GM12878 (cell line): ENCODE results near the gene TOR1AIP1. TPM values are rescaled to one million over a fixed set of nuclear protein-coding genes. Genes with fewer than 3 reads are reported as not detected.

Experiments used
- ATAC-seq: fragments of 200-7000 bp; cut with Tn5 transposase; 3 replicates; pipeline ENCODE4 v1.9.1; 2020; ENCODE audit warnings: mild to moderate bottlenecking, moderate library complexity
- BruUV-seq: library from RNA; stranded (reverse); fragments of 400-500 nt; replicated peaks from 2 replicates; lab custom pipeline; 2021; lab: Mats Ljungman, UMichigan
- CTCF ChIA-PET: fragments of 300-600 bp; sonication (Branson Sonifier 250); formaldehyde crosslinking; extraction: SDS; loops from one replicate; lab custom pipeline; 2021; ENCODE audit warnings: inconsistent platforms; lab: Yijun Ruan, JAX
- POLR2A ChIA-PET: fragments of 350-600 bp; formaldehyde crosslinking; extraction: SDS; loops from one replicate; lab custom pipeline; 2021; ENCODE audit warnings: inconsistent platforms; lab: Charles Lee
- RAD21 ChIA-PET: fragments of 300-600 bp; sonication (Branson Sonifier 250); formaldehyde crosslinking; loops from one replicate; lab custom pipeline; 2023; ENCODE audit warnings: antibody characterized with exemption; ENCODE audit not compliant: unreplicated experiment; lab: Charles Lee
- SMC1A ChIA-PET: fragments of 300-600 bp; sonication (Branson Sonifier 250); formaldehyde crosslinking; loops from one replicate; lab custom pipeline; 2023; ENCODE audit not compliant: unreplicated experiment, uncharacterized antibody; lab: Charles Lee
- DNase-seq: peaks from one replicate; pipeline ENCODE4 v3.0.0-alpha.2; 2011; ENCODE audit warnings: low read depth, low spot score
- FAIRE-seq: peaks from 3 replicates; lab custom pipeline; 2011; peaks lifted over from hg19 to GRCh38; lab: Jason Lieb, UNC
- H2AFZ ChIP-seq: 2 replicates; pipeline ENCODE4 v1.6.0; 2011; ENCODE audit warnings: low read depth, low read length, control low read depth; ENCODE audit not compliant: control insufficient read depth
- H3K27ac ChIP-seq: 2 replicates; pipeline ENCODE4 v1.5.1; 2011; ENCODE audit warnings: control low read depth; ENCODE audit not compliant: control insufficient read depth, insufficient read depth
- H3K27me3 ChIP-seq, 2 experiments: replicated peaks in 1 of 2; 2 replicates each; pipeline versions ENCODE4 v1.6.0 to v1.6.1; 2011; ENCODE audit warnings: low read length in 1 of 2; ENCODE audit not compliant: control insufficient read depth in 2 of 2, insufficient read depth in 2 of 2
- H3K36me3 ChIP-seq, 2 experiments: 2 replicates each; pipeline ENCODE4 v1.5.1; 2011; ENCODE audit warnings: low read length in 1 of 2; ENCODE audit not compliant: control insufficient read depth in 2 of 2, insufficient read depth in 2 of 2
- H3K4me1 ChIP-seq: 2 replicates; pipeline ENCODE4 v1.6.1; 2011; ENCODE audit warnings: mild to moderate bottlenecking, low read length, moderate library complexity, mixed read lengths; ENCODE audit not compliant: control insufficient read depth, insufficient read depth
- H3K4me2 ChIP-seq: 2 replicates; pipeline ENCODE4 v1.6.0; 2011; ENCODE audit warnings: control low read depth; ENCODE audit not compliant: control insufficient read depth, insufficient read depth
- H3K4me3 ChIP-seq: fragments of 200-600 bp; sonication (generic); 2 replicates; pipeline ENCODE4 v1.5.1; 2016
- H3K79me2 ChIP-seq: 2 replicates; pipeline ENCODE4 v1.6.0; 2011; ENCODE audit warnings: low read length; ENCODE audit not compliant: control insufficient read depth, insufficient read depth
- H3K9ac ChIP-seq: 2 replicates; pipeline ENCODE4 v1.8.0; 2011; ENCODE audit warnings: low read length, control low read depth, mixed read lengths; ENCODE audit not compliant: control insufficient read depth, insufficient read depth
- H3K9me3 ChIP-seq: replicated peaks from 3 replicates; pipeline ENCODE4 v1.5.1; 2011; ENCODE audit warnings: mild to moderate bottlenecking, low read length; ENCODE audit not compliant: control insufficient read depth, insufficient read depth
- H4K20me1 ChIP-seq: 2 replicates; pipeline ENCODE4 v1.6.0; 2011; ENCODE audit not compliant: control insufficient read depth, insufficient read depth
- BMI1 ChIP-seq: fragments of 450-650 bp; IDR thresholded peaks from 2 replicates; pipeline ENCODE4 v1.6.1; 2016; ENCODE audit warnings: mild to moderate bottlenecking, moderate library complexity, borderline replicate concordance
- ELK1 ChIP-seq: IDR thresholded peaks from 2 replicates; pipeline ENCODE4 v1.6.1; 2012; ENCODE audit warnings: low read depth, low read length, improper control_type of control experiment
- EP300 ChIP-seq, 2 experiments: fragments of 150-350 bp in 1 of 2; IDR thresholded peaks; 2 replicates each; pipeline ENCODE4 v1.6.1; 2011 to 2012; ENCODE audit warnings: low read depth in 2 of 2, low read length in 2 of 2, borderline replicate concordance in 1 of 2, improper control_type of control experiment in 1 of 2, inconsistent platforms in 1 of 2; ENCODE audit not compliant: control insufficient read depth in 1 of 2
- FOXM1 ChIP-seq: IDR thresholded peaks from 2 replicates; pipeline ENCODE4 v1.6.1; 2012; ENCODE audit warnings: low read depth, mild to moderate bottlenecking, inconsistent platforms, low read length, moderate library complexity
- HDAC2 ChIP-seq: fragments of 200-600 bp; sonication (generic); IDR thresholded peaks from 2 replicates; pipeline ENCODE4 v1.6.1; 2017
- MXI1 ChIP-seq: fragments of 150-350 bp; IDR thresholded peaks from 2 replicates; pipeline ENCODE4 v1.6.1; 2011; ENCODE audit warnings: low read depth, mild to moderate bottlenecking, inconsistent platforms, low read length, improper control_type of control experiment
- PBX3 ChIP-seq: IDR thresholded peaks from 2 replicates; pipeline ENCODE4 v1.6.1; 2011; ENCODE audit warnings: mild to moderate bottlenecking, low read depth, low read length, moderate library complexity; ENCODE audit not compliant: insufficient replicate concordance
- RELB ChIP-seq: fragments of 450-650 bp; IDR thresholded peaks from 2 replicates; pipeline ENCODE4 v1.6.1; 2017; ENCODE audit warnings: low read depth, mild to moderate bottlenecking, moderate library complexity
- SKIL ChIP-seq: fragments of 450-650 bp; IDR thresholded peaks from 2 replicates; pipeline ENCODE4 v1.6.1; 2017; ENCODE audit warnings: mild to moderate bottlenecking, low read depth, inconsistent platforms; ENCODE audit not compliant: poor library complexity, severe bottlenecking
- SRF ChIP-seq, 2 experiments: IDR thresholded peaks; 2 replicates each; pipeline ENCODE4 v1.6.1; 2011; ENCODE audit warnings: low read depth in 2 of 2, low read length in 2 of 2, mild to moderate bottlenecking in 1 of 2, moderate library complexity in 1 of 2
- ZBTB11 ChIP-seq: fragments of 450-650 bp; formaldehyde crosslinking; IDR thresholded peaks from 2 replicates; pipeline ENCODE4 v1.5.0; 2022; ENCODE audit warnings: mild to moderate bottlenecking, missing genetic modification characterization
- ZNF217 ChIP-seq: fragments of 450-650 bp; IDR thresholded peaks from 2 replicates; pipeline ENCODE4 v1.6.1; 2017; ENCODE audit warnings: antibody characterized with exemption, mild to moderate bottlenecking
- WGBS: methylation state at CpG from one replicate; pipeline ENCODE4 v1.1.6; 2016; ENCODE audit warnings: low lambda C conversion rate; ENCODE audit not compliant: insufficient replicate concordance, insufficient coverage; ENCODE audit errors: missing lambda C conversion rate; 5-methylcytosine and 5-hydroxymethylcytosine counted together
- in situ Hi-C: fragments of 300-500 bp; cut with MboI; formaldehyde crosslinking; loops from 9 replicates; pipeline ENCODE4 v1.14.3; 2018; ENCODE audit warnings: mixed read lengths
- intact Hi-C: fragments of 100-400 bp; cut with micrococcal nuclease; formaldehyde crosslinking; loops from one replicate; pipeline ENCODE4 v1.14.2; 2022; ENCODE audit not compliant: unreplicated experiment
- polyA plus RNA-seq, 11 experiments: library from polyadenylated mRNA; depleted of rRNA in 4 of 11; unstranded in 6 of 11; stranded (reverse) in 5 of 11; fragments of >200 nt; fragmentation: Nextera tagmentation in 4 of 11; fragmentation: Illumina TruSeq in 1 of 11; extraction: Ambion mirVana in 4 of 11; extraction: Trizol in 1 of 11; gene quantifications; 1 replicate in 1 of 11; 2 replicates in 10 of 11; pipeline versions ENCODE4 v1.2.1 to v1.2.3, GENCODE V29; 2011 to 2016; ENCODE audit warnings: inconsistent platforms in 2 of 11, missing spikeins in 2 of 11, low read depth in 1 of 11
- total RNA-seq, 4 experiments: library from RNA; depleted of rRNA in 3 of 4; stranded (reverse); fragments of >200 nt in 3 of 4; fragmentation: Illumina TruSeq in 1 of 4; extraction: Trizol in 1 of 4; gene quantifications; 2 replicates each; pipeline versions ENCODE4 v1.2.1 to v1.2.3, GENCODE V29; 2013 to 2021

The TOR1AIP1 gene
- total and polyA plus RNA-seq, 10 of the 15 experiments (the other 5 are each of a cell fraction or from before 2014, with no cell fraction given), result 14.8 to 36.0 (median 25.8) TPM

- no peak for TF ChIP-seq ZBTB11 (CRISPR knock-in tag)
Observed at GRCh38 chr1:179939941-179940340, 57.9 kb downstream of the TOR1AIP1 start (continued).

GRCh38 chr1:179941454-179941853 is 59.4 kb downstream of the TOR1AIP1 start:
- H3K4me3 ChIP-seq, result no peak overlapping the region
- H3K27me3 ChIP-seq, result no peaks in the 10 kb centered on the region
- H3K27ac ChIP-seq, result no peak overlapping the region
- ChIA-PET POLR2A (interaction anchor here (0.6 to 0.8 kb wide), 2 partner anchors 12 to 127 kb away, joined by 3 to 4 read pairs; partner anchors contain the start of gene CEP350), SMC1A (interaction anchor here (1.1 kb wide), 1 partner anchor 10 kb away, joined by 5 read pairs; no protein-coding TSS in a partner anchor), RAD21 (no interaction called here)
- WGBS, result 81% methylated on average over 2 of the region's 2 CpGs
- BruUV-seq, result no TSS peak
- no peak for ATAC-seq
- H3K79me2 ChIP-seq, result no peaks in the 10 kb centered on the region
- no peak for TF ChIP-seq ELK1
- TF ChIP-seq HDAC2, result no peak
- no peak for TF ChIP-seq EP300 (IDR thresholded peaks at IDR 0.05; ENCODE audit: borderline replicate concordance in 1 of 2, control insufficient read depth in 1 of 2, low read depth in 2 of 2, low read length in 2 of 2)
- TF ChIP-seq PBX3, result no peak
- no peak for TF ChIP-seq SKIL
- no peak for TF ChIP-seq FOXM1
- TF ChIP-seq MXI1, result no peak
- no peak for TF ChIP-seq BMI1
- TF ChIP-seq SRF (IDR thresholded peaks at IDR 0.05; ENCODE audit: low read depth in 2 of 2, low read length in 2 of 2), result no peak
- no peak for TF ChIP-seq RELB
- no peak for TF ChIP-seq ZNF217
- TF ChIP-seq, all 136 proteins: peak for 0
- in situ Hi-C loops (no loop called here), intact Hi-C loops (no loop called here)
- Histone ChIP-seq H3K4me1 (no peaks in the 10 kb centered on the region), H3K9ac (no peak overlapping the region), H3K36me3 (no peaks in the 10 kb centered on the region), H4K20me1 (no peaks in the 10 kb centered on the region), H2AFZ (no peak overlapping the region), H3K4me2 (no peak overlapping the region), H3K9me3 (no peaks in the 10 kb centered on the region)
- DNase-seq, result no peak
- FAIRE-seq, result no peak
- CTCF ChIA-PET, result interaction anchor here (0.6 to 1.1 kb wide), 2 partner anchors 20 to 103 kb away, joined by 3 read pairs; no protein-coding TSS in a partner anchor
